ENCODE results near the gene RNF150.

GRCh38 chr4:140812916-140813315 is 320.4 kb downstream of the RNF150 start:
- no peak for TF ChIP-seq CTCF (IDR thresholded peaks at IDR 0.05)
- TF ChIP-seq EP300 (IDR thresholded peaks at IDR 0.05) = no peak
- no peak for TF ChIP-seq POLR2A (IDR thresholded peaks at IDR 0.05; ENCODE audit: low read depth)
